ENCODE results near the gene BORCS6.

GRCh38 chr17:8209907-8210760 is 20.2 kb upstream of the BORCS6 start, which contains the start of gene AURKB:
- TF ChIP-seq POLR2AphosphoS5 (IDR thresholded peaks at IDR 0.05; ENCODE audit: low read depth, low read length) (peak; percentile 98), TAF1 (IDR thresholded peaks at IDR 0.05; ENCODE audit: borderline replicate concordance, insufficient read depth, low read length) (no peak; the same call in 1 of the 2 replicates), REST (IDR thresholded peaks at IDR 0.05; ENCODE audit: insufficient read depth in 1 of 2, low read depth in 2 of 2, low read length in 2 of 2) (peak in 1 of 2 experiments; percentile 45; a peak in 2 of 4 replicates), SIN3A (IDR thresholded peaks at IDR 0.05; ENCODE audit: borderline replicate concordance, insufficient read depth, low read length) (peak; percentile 98), FOXP2 (optimal IDR thresholded peaks at IDR 0.05; ENCODE audit: borderline replicate concordance, extremely low read depth, extremely low read length, insufficient read depth) (peak; percentile 16)

Data from PFSK-1 (cell line).